NCI-H2081 (cell line): ENCODE measurements around the gene SOAT2.
"Not testable (repeated sequence)": the region's sequence is repeated elsewhere in the genome, so short reads cannot be mapped to it uniquely, and the experiment has no call there.

Source experiments
- DNase-seq, 2 experiments: peaks; one replicate each; lab custom pipeline; 2025; lab: John Stamatoyannopoulos, UW

SOAT2 gene

GRCh38 chr12:53079226-53080117 lies 23.8 kb upstream of the SOAT2 start, which contains the start of gene SPRYD3:
Gene SPRYD3, minus strand, starts transcription at chr12:53079390. Its CDS starts 57 bp downstream, at chr12:53079333.
- DNase-seq = peak; percentile 94 to 95

DNA sequence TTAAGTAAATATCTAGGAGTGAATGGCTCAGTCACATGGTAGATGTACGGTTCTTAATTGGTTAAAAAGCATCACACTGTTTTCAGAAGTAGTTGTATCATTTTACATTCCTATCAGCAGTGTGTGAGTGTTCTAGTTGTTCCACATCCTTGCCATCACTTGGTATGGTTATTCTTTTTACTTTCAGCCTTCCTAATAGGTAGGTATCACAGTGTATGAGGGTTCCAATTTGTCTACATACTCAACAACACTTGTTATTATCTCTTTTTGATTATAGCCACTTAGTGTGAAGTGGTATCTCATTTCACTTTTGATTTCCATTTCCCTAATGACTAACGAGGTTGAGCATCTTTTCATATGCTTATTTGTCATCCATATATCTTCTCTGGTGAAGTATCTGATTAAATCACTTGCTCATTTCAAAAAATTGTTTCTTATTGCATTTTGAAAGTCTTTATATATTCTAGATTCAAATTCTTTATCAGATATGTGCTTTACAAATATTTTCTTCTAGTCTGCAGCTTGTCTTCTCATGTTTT lies 20.6 kb upstream of the SOAT2 start:
- DNase-seq = no peak

DNA sequence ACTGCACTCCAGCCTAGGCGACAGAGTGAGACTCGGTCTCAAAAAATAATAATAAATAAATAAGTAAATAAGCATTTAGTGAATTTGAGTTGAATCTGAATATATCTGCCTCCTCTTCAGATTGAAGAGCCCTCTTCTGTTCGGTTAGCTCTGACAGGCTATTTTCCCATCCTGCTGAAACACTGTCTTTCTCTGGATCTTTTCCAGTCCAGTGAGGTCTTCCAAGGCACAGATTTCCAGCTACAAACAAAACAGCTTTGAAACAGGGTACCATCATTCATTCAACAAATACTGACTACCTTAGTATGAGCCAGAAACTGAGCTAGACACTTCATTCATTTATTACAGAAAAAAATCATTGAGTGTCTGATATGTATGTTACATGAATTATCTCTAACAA lies 16.9 kb upstream of the SOAT2 start:
- DNase-seq = no peak

- no peak for DNase-seq
These were observed 13.2 kb upstream of the SOAT2 start for GRCh38 chr12:53090105-53090504.

- no peak for DNase-seq
These were observed 12.7 kb upstream of the SOAT2 start for GRCh38 chr12:53090554-53090953.

GRCh38 chr12:53091756-53092155 lies 11.5 kb upstream of the SOAT2 start:
- no peak for DNase-seq

DNA sequence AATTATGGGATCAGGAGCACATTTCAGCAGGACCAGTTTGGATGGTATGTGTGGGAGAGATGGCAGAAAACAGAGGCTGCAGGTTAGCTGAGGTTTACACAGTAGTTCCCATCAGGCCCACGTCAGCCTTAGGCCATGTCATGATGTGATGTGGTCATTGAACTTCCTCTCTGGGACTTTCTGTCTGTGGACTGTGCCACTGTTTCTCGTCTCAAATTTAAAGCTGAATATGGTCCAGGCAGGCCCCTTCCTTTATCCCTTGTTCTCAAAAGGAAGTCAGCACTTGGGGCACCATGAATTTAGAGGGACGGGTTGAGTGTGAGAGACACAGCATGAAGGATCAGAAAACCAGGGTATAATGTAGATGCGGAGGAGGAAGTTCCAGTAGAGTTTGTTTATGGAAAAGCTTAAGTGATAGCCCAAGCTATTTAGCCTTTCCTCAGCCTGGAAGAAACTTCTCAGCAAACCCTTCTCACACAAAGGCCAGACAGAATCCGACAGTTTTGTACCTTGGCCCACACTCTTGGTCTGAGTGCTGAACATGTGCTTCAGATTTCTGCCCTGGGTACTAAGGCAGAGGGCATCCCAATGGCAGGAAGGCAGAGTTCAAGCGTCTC lies 9.4 kb upstream of the SOAT2 start:
- DNase-seq = no peak

- DNase-seq = no peak
These were observed 8.9 kb upstream of the SOAT2 start for GRCh38 chr12:53094394-53094787.

DNA sequence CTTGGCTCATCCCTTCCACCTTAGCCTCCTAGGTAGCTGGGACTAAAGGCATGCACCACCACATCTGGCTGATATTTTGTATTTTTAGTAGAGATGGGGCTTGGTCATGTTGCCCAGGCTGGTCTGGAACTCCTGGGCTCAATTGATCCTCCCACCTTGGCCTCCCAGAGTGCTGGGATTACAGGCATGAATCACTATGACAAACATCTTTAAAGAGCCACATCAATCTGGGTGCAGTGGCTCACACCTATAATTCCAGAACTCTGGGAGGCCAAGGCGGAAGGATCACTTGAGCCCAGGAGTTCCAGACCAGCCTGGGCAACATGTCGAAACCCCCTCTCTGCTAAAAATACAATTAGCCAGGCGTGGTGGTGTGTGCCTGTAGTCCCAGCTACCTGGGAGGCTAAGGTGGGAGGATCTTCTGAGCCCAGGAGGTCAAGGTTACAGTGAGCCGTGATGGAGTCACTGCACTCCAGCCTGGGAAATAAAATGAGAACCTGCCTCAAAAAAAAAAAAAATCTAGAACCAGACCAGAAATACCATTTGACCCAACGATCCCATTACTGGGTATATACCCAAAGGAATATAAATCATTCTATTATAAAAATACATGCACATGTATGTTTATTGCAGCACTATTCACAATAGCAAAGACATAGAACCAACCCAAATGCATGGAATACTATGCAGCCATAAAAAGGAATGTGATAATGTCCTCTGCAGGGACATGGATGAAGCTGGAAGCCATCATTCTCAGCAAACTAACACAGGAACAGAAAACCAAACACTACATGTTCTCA lies 8.3 kb upstream of the SOAT2 start:
- DNase-seq = not testable (repeated sequence)

DNA sequence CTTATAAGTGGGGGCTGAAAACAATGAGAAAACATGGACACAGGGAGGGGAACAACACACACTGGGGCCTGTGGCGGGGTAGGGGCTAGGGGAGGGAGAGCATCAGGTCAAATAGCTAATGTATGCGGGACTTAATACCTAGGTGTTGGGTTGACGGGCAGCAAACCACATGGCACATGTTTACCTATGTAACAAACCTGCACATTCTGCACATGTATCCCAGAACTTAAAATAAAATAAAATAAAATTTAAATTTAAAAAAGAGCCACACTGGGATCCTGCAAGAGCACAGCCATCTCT lies 7.7 kb upstream of the SOAT2 start:
- not testable (repeated sequence) for DNase-seq

DNA sequence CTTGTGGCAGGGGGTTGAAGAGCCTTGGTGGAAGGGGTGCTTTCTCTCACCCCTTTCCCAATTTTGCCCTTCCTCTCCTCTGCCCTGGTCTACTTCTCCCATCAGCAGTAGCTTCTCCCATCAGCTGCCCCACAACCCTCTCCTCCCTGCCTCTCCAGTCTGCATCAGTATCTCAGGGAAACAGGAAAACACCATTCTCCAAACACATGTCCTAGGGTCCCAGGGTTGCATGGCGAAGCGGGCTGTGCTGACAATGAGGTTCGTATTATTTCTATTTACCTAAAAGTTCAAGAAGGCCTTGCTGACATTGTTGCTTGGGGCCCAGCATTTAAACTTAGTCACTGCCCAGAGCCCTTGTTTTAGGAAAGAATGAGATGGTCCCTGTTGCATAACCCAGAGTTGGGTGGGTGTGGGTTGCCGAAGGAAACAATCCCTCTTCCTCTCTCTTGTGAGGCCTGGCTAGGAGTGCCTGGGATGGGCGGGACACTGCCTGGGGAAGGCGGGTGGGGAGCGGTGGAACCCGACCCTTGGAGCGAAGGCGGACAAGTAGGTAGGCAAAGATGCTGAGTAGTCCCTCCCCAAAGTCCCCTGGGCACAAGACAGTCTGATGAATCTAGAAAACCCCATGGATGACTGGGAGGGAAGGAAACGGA lies 7.1 kb upstream of the SOAT2 start:
- no peak for DNase-seq

GRCh38 chr12:53096759-53097158 lies 6.5 kb upstream of the SOAT2 start:
- DNase-seq = no peak

GRCh38 chr12:53097207-53097563 lies 6.1 kb upstream of the SOAT2 start:
- peak in 1 of 2 experiments; percentile 31 for DNase-seq

GRCh38 chr12:53097564-53098353 lies 5.5 kb upstream of the SOAT2 start, which contains the start of gene IGFBP6:
Gene IGFBP6, plus strand, starts transcription at chr12:53097667. Its CDS starts 51 bp downstream, at chr12:53097718.
- peak; percentile 50 to 71 for DNase-seq

DNA sequence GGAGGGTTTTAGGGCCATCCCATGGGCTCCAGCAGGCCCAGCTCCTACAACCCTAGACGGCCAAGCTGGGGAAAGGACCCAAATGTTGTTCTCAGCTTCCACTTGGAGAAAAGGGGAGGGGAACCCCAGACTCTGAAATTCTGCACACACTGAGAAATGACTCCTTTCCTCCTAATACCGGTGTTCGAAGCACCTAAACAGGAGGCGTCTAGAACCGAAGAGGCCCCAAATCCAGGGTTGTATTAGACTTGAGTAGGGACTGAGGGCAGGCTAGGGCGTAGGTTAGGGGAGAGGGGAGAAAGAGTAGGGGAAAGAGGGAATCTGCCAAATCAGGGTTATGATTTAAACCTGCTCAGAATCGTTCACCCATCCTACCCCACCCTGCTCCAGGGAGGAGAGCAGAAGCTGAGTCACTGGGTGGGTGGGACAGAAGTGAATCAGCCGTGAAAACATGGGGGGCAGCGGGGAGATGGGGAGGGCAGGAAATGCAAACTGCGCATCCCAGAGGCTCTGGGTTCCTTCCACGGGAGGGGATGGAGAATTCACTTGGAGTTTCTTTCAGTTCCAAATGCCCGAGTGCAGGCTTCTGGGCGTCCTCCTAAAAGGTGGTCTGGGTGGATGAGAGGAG lies 4.8 kb upstream of the SOAT2 start:
- no peak for DNase-seq

GRCh38 chr12:53099071-53099882 lies 4.0 kb upstream of the SOAT2 start:
- peak; percentile 70 to 73 for DNase-seq

DNA sequence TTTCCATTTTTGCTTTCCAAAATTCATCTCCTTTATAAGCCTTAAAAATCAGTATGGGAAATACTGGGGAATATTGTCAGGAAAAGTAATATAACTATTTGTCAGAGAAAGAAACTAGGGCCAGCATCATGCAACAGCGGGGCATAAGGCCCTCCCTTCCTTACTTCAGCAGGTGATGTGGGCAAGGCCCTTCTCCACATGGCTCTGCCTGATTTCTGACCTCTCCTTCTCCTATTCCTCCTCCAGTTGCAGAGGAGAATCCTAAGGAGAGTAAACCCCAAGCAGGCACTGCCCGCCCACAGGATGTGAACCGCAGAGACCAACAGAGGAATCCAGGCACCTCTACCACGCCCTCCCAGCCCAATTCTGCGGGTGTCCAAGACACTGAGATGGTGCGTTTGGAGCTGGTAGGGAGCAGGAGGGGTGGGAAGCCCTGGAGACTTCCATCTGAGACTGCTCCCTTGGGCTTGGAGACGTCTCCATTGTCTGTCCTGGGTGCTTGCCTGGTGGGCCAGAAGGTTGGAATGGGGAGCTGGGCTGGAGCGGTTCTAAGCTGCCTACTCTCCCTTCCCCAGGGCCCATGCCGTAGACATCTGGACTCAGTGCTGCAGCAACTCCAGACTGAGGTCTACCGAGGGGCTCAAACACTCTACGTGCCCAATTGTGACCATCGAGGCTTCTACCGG lies 2.7 kb upstream of the SOAT2 start:
- no peak for DNase-seq

- DNase-seq = no peak
These were observed 2.0 kb upstream of the SOAT2 start for GRCh38 chr12:53101266-53101665.
